Medulla oblongata (tissue), 1 donor: ENCODE measurements around the gene GSPT2.
A peak's percentile ranks its signal among the peaks of the same experiment; 100 is the strongest.
"Not testable (repeated sequence)": the region's sequence is repeated elsewhere in the genome, so short reads cannot be mapped to it uniquely, and the experiment has no call there.

Experiments used
- DNase-seq: peaks from one replicate; pipeline ENCODE4 v3.0.0-alpha.2; 2015; ENCODE audit errors: extremely low spot score

GSPT2 gene

DNA sequence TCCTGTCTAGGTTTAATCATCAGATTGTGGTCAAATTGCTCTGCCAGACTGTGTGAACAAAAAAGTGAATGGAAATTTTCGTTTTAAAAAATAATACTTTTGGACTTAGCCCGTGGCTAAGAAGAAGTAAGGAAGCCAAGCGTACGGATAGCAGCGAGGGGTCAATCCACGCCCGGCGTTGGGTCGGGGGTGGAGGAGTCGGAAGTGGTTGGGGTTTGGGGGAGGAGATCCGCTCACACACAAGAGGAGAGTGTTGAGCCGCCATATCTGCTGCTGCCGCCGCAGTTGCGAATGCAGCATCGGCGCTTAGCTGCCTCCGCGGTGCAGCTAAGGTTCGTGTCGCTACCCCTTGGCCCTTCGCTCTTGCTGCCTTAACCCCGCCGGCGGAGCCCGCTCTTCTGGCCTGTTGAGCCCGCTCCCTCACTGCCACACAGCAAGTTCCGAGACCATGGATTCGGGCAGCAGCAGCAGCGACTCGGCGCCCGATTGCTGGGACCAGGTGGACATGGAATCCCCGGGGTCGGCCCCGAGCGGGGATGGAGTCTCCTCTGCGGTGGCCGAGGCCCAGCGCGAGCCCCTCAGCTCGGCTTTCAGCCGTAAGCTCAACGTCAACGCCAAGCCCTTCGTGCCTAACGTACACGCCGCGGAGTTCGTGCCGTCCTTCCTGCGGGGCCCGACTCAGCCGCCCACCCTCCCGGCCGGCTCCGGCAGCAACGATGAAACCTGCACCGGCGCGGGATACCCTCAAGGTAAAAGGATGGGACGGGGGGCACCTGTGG is at the start of gene GSPT2:
TSS of gene GSPT2 (plus strand) at position 264 of the 779 bp plus-strand sequence. CDS start at position 449, 185 bp downstream.
- DNase-seq: peak; percentile 63

DNA sequence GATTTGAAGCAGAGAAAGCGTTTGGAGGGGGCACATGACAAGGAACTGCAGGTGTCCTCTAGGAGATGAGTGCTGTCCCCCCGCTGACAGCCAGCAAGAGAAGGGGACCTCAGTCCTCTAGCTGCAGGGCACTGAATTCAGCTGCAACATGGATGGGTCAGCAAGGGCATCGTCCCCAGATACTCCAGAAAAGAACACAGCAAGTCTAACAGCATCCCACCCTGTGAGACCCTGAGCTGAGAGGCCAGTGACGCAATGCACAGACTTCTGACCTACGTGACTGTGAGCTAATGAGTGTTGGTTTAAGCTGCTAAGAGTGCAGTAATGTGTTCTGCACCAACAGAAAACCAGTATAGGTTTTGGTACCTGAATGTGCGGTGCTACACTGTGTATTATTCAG is 49.0 kb upstream of the GSPT2 start:
- no peak for DNase-seq

DNA sequence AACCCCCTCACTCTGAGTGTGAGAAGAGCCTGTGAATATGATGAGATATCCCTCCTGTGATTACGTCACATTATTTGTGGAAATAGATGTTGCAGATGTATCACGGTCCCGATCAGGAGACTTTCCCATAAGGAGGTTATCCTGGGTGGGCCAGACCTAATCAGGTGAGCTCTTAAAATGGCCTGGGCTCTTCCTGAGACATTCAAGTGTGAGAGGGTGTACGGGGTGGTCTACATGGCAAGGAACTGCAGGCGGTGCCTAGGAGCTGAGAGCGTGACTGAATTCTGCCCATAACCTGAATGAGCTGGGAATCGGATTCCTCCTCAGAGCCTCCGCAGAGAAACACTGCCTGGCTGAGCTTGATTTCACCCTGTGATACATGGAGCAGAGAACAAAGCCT is 45.8 kb upstream of the GSPT2 start:
- no peak for DNase-seq

DNA sequence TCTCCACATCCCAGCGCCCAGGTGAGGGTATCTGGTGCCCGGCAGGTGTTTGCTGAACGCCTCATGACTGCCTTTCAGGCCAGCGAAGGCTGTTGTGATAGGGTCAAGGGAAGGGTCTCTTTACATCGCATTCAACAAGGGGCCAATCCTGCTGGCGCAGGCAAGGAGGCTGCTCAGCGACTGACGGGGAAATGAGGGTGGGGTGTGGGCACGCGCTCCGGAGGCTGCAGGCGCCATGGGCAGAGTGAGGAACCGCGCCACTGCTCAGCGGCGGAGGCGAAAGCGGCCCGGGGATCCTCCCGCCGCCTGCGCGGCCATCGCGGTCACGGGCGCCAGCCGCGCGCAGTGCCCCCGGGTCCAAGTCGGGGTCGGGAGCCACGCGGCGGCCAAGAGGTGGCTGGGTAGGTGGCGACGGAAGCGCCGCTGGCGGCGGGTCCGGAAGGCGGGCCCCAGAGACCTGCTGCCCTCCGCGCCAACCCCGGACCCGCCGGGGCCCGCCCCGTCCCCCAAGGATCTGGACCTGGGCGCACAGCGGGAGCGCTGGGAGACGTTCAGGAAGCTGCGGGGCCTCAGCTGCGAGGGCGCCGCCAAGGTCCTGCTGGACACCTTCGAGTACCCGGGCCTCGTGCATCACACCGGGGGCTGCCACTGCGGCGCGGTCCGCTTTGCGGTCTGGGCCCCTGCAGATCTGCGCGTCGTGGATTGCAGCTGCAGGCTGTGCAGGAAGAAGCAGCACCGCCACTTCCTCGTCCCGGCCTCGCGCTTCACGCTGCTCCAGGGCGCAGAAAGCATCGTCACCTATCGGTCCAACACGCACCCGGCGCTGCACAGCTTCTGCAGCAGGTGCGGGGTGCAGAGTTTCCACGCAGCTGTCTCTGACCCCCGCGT is 32.7 kb upstream of the GSPT2 start, which contains the start of gene CENPVL1:
TSS of gene CENPVL1 (plus strand) at position 236 of the 888 bp plus-strand sequence. CDS start at position 236, 0 bp downstream.
- not testable (repeated sequence) for DNase-seq

DNA sequence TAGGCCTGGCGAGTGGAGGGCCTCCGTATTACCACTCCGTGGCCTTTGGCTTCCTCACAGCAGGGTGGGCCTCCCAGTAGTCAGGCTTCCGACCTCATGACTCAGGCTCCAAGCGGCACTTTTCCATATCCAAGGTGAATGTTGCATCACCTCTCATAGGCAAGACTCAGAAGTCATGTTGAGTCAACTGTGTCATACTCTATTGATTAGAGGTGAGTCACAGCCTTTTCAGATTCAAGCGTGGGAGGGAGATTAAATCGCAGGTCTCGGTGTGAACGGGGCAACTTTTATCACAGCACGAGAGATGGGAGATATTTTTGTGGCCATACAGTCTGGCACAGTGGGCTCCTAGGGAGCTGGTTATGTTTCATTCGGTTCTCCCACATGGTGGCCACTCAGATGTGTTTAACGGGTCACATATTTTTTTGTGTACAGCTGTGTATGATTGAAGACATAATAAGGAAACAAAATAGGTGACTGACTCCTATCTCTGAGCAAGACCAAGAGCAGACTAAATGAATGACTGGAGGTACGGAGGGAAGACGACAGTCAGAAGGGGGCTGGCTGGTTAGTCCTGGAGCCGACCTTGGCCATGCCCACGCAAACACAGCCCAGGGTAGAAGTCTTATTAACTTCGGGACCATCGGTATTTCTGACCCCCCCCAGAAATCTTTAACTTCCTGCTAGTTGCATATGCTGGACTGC is 30.1 kb upstream of the GSPT2 start:
- DNase-seq: not testable (repeated sequence)

DNA sequence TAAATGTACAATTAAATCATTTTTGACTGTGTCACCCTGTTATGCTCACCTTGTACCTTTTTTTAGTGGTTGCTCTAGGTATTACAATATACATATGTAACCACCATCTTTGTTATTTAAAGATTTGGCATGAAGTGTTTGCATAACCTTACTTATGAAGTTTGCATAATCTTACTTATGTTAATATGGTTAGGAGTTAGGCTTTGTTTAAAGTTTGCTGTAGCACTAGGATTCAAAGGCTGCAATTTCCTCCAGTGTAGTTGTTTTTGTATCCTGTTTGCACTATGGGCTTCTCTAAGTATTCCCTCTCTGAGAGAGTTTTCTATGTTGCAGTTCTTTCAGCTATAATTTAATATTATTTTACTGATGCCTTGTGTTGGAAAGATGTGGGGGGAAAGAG is 15.0 kb upstream of the GSPT2 start:
- DNase-seq: no peak

DNA sequence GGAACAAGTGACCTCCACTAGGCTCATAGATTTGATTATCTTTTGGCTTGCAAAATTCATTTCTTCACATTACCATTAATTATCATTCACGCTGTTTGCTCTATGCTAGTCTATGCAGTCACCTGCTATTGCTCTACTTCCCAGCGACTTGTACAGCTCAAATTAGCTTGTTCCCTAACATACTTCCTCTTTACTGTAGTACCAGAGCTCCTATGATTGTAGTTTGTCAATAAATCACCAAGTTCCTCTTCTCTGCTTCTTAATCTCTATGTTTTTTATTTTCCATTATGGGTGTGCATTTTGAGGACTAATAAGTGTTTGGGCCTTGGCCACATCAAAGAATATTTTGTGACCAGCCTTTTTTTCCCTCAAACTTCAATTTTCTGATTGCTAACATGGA is 6.2 kb upstream of the GSPT2 start:
- peak; percentile 14 for DNase-seq

DNA sequence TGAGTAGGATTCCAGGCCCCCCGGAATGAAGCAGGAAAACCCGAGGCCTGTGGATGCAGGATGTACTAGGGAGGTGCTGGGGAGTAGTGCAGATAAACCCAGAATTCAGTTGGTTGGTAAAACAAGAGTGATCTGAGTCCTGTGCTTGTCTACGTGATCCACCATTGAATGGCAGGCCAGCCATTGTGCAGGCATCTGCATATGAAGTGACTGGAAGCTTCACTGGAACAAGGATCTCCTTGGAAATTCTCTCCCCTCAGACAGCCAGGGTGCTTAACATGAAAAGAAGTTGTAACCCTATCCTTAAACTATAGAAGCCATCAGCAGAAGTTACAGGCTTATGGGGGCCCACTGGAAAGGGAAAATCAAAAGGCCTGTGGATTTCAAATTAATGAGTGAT is 656 bp upstream of the GSPT2 start:
- DNase-seq: no peak

DNA sequence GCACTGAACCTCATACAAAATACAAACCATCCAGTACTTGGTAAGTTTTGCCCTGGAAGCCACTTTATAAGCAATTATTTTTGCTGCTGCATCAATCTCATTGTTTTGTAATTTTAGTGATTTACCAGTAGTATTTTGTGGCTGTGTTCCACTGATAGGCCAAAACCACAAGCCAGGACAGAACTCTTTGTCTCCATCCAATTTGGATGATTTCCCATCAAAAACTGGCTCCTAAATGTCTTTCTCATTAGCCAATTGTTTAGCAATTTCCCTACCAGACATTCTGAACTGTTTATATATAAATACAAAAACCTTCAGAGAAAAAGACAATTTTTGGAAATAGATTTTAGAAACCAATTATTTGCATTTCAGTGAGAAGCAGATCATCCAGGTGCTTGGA is 4.4 kb downstream of the GSPT2 start:
- DNase-seq: no peak

DNA sequence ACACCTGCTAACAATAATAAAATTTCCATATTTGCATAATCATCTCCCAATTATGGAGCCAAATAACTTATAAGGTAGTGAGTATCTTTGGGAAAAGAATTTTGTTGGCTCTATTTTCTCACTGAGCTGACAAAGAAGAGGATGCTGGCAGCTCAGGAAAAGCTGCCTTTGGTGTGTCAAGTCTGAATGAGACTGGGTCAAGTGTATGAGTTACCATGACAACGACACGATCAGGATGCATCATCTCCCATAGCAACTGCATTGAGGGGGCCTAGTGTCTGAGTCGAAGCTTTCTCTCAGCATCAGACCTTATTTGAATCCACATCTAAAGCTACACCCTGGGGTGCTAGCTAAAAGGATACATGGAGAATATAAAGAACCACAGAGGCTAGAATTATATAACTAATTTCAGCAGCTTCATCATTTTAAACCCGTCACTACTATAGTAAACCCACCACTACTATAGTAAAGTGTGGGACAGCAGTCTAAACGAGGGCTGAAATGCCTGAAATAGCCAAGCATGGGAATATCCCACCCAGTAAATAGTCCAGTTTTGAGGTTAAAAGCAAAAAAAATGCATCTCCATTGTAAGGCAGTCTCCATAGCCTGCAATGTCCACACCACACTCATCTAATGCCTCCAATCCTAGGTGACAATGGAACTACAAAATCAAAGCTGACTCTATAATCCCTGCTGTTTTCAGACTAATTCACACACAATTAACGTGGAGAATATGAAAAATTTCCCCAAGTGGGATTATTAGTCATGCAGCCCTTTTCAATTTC is 16.0 kb downstream of the GSPT2 start:
- no peak for DNase-seq

DNA sequence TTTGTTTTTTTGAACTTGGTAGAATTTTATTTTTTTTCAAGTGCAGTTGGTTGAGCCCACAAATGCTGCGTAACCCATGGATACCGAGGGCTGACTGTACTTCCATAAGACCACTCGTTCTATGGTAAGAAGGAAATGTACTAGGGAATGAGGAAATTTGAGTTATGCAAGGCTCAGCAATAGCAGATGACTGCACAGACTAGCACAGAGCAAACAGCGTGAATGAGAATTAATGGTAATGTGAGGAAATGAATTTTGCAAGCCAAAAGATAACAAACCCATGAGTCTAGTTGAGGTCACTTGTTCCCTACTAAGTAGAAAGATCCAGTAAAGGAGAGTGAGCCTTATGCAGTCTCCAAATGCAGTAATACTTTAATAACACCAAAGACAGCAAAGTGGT is 17.4 kb downstream of the GSPT2 start:
- DNase-seq: no peak

DNA sequence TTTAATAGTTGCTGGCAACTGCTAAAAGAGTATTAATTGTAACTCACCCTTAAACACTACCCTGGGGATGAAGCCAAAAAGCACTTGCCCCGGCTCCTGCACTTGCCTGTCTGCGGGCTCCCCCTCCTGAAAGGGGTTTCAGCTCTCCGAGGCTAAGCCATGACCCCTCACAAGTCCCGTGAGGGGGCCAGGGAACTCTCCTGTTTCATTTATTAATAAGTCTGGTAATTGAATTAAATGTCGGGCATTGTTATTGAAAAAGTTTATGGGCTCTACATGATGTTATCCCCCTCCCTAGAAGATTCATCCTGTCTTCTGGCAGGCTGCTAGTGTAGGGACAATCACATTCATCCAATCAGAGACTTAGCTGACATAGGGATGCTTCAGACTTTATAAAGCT is 23.3 kb downstream of the GSPT2 start:
- DNase-seq: no peak

DNA sequence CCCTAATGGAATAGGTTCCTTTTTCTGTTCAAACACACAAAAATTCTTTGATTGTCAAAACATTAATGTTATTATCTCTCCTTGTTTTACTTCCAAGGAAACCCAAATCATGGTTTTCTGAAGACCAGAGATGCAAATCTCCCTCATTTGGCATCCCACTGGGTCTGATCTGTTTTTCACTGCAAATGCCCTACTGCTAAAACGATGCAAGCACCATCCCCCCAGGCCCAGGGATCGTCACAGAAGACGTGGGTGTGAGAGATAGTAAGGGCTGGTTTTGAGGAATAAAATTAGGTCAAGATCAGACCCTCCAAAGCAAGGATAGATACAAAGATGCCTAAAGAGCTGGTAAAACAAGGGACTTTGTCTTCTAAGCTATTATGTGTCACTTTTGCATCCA is 33.6 kb downstream of the GSPT2 start:
- DNase-seq: no peak

DNA sequence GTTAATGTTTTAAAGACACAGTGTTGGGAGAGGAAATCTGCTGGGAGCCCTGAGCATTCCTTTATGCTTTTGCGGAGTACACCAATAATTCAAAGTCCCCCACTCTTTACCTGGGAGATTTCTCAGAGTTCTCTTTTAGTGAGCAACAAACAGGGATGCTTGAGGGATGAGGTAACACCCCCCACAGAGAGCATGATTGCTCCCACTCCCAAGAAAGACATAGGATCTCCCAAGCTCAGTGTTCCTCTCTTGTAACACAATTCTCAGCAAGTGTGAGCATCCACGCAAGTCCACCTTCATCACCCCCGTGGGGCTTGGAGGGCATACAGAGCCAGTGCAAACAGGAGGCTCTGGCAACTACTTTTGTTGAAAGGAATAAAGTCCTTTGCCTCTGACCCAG is 36.1 kb downstream of the GSPT2 start:
- DNase-seq: no peak

DNA sequence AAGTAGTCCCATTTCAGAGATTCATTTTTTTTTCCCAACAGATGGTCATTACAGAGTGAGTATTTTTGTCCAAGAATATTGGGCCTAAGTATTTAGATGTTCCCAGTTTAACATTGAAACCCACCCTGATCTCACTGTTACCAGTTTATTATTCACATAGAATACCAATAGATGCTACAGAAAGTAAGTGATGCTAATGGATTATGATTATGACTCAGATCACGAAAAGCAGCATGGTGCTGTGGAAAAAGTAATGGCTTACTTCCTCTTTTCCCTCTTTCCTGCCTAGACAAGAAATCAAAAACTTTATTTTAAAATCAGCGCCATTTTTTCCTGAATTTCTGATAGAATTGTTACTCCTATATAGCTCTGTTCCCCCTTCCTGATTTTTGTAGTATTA is 51.9 kb downstream of the GSPT2 start:
- DNase-seq: no peak
